Gastrocnemius medialis (tissue), 4 donors: ENCODE data around the gene SYVN1.

Experiments
- CTCF ChIP-seq, 5 experiments: fragments of 450-650 bp in 3 of 5; fragments of 200-600 bp in 2 of 5; sonication (generic) in 2 of 5; IDR thresholded peaks in 4 of 5; conservative IDR thresholded peaks in 1 of 5; 1 replicate in 4 of 5; 2 replicates in 1 of 5; pipeline ENCODE4 v1.5.1; 2016 to 2019; ENCODE audit warnings: antibody characterized with exemption in 5 of 5, mild to moderate bottlenecking in 3 of 5, moderate library complexity in 3 of 5
- POLR2A ChIP-seq, 2 donors: fragments of 450-650 bp; IDR thresholded peaks; one replicate each; pipeline ENCODE4 v1.6.1; 2017; ENCODE audit warnings: antibody characterized with exemption in 2 of 2, mild to moderate bottlenecking in 2 of 2, moderate library complexity in 2 of 2

- TF ChIP-seq CTCF (IDR thresholded peaks at IDR 0.05 in 4 of 5, conservative IDR thresholded peaks at IDR 0.05 in 1 of 5) = no peak
- TF ChIP-seq POLR2A (IDR thresholded peaks at IDR 0.05) = no peak
Observed at GRCh38 chr11:65166893-65167292, 32.6 kb upstream of the SYVN1 start.
